Mononuclear cell (primary cell): Measurements from ENCODE around the gene PHETA1. TPM values are rescaled to one million over a fixed set of nuclear protein-coding genes. Genes with fewer than 3 reads are reported as not detected.

Experiments
- H3K27me3 ChIP-seq: 2 replicates; pipeline ENCODE4 v1.6.0; 2011; ENCODE audit warnings: low read length, control low read depth; ENCODE audit not compliant: insufficient read depth
- H3K4me1 ChIP-seq: 2 replicates; pipeline ENCODE4 v1.5.1; 2011; ENCODE audit warnings: mild to moderate bottlenecking, low read length, control low read depth; ENCODE audit not compliant: insufficient read depth
- H3K4me3 ChIP-seq: 2 replicates; pipeline ENCODE4 v1.5.1; 2011; ENCODE audit warnings: mild to moderate bottlenecking, low read length, moderate library complexity
- H3K9me3 ChIP-seq: 2 replicates; pipeline ENCODE4 v1.5.1; 2011; ENCODE audit warnings: low read depth, mild to moderate bottlenecking, control low read depth, low read length
- total RNA-seq: library from RNA; depleted of rRNA; stranded (reverse); fragments of >200 nt; gene quantifications from one replicate; pipeline ENCODE4 v1.2.3, GENCODE V29; 2012

PHETA1 gene
- 2.7 TPM for total RNA-seq

DNA sequence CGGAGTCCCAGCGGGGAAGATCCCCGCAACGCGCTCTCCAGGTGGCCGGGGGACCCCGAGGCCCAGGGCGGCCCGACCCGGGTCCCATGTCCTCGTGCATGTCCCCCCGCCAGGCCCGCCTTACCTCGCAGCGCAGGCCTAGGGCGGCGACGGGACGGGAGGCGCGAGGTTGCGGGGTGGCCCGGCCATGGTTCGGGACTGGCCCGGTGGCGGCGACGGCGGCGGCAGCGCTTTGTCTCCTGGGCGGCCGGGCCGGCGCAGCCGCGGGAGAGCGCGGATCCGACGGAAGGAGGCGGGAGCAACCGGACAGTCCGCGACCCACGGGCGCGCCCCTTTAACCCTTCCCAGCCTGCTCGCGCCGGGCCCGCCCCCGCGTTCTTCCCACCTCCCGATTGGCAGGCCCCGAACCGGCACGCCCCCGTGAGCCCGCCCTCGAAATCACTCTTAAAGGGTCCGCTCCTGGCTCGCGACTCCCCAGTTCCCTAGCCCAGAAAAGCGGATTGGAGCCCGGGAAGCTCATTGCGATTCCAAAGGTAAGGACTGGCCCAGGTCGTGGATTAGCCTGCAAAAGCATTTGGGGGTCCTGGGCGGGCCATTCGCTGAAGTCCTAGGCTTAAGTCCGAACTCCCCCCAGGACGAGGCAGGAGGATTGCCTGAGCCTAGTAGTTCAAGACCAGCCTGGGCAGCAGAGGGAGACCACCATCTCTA is at the start of gene PHETA1:
PHETA1 (minus strand) TSS at position 308 of the 708 bp plus-strand sequence. CDS start 5,668 bp downstream, outside the sequence.
- Histone ChIP-seq H3K9me3 (no peaks in the 10 kb centered on the region), H3K27me3 (no peaks in the 10 kb centered on the region), H3K4me3 (peak within 1 kb of the TSS; percentile 59), H3K4me1 (peaks cover 29% of the 10 kb centered on the region)

DNA sequence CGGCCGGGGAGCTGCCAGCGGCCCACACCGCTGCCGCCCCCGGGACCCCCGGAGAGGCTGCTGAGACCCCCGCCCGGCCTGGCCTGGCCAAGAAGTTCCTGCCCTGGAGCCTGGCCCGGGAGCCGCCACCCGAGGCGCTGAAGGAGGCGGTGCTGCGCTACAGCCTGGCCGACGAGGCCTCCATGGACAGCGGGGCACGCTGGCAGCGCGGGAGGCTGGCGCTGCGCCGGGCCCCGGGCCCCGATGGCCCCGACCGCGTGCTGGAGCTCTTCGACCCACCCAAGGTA is 49.6 kb upstream of the PHETA1 start:
- Histone ChIP-seq H3K9me3 (no peaks in the 10 kb centered on the region), H3K27me3 (no peaks in the 10 kb centered on the region), H3K4me1 (peaks cover 16% of the 10 kb centered on the region), H3K4me3 (no peak overlapping the region)

DNA sequence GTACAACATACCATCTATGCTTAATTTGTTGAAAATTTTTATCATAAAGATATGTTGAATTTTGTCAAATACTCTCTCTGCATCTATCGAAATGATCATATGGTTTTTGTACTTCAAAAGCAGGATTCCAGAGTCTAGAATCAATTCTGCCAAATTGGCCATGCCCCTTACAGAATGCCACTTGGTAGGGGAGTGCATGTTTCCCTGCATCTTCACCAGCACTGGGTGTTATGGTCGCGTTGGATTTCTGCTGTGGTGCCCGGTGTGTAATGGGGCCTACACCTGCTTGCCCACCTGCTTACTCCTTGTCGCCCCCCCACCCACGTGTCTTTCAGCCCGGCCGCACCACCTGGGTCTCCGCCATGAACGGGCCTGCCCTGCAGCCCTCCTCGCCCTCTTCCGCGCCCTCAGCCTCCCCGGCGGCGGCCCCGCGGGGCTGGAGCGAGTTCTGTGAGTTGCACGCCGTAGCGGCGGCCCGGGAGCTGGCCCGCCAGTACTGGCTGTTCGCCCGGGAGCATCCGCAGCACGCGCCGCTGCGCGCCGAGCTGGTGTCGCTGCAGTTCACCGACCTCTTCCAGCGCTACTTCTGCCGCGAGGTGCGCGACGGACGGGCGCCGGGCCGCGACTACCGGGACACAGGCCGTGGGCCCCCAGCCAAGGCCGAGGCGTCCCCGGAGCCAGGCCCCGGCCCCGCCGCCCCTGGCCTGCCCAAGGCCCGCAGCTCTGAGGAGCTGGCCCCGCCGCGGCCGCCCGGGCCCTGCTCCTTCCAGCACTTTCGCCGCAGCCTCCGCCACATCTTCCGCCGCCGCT is 49.1 kb upstream of the PHETA1 start:
- Histone ChIP-seq H3K27me3 (no peaks in the 10 kb centered on the region), H3K4me1 (peaks cover 21% of the 10 kb centered on the region), H3K9me3 (no peaks in the 10 kb centered on the region), H3K4me3 (no peak overlapping the region)

GRCh38 chr12:111417290-111417689 is 48.4 kb upstream of the PHETA1 start:
- Histone ChIP-seq H3K9me3 (no peaks in the 10 kb centered on the region), H3K4me1 (peaks cover 28% of the 10 kb centered on the region), H3K27me3 (no peaks in the 10 kb centered on the region), H3K4me3 (no peak overlapping the region)

- Histone ChIP-seq H3K4me3 (no peak overlapping the region), H3K4me1 (peaks cover 53% of the 10 kb centered on the region), H3K9me3 (no peaks in the 10 kb centered on the region), H3K27me3 (no peaks in the 10 kb centered on the region)
Observed at GRCh38 chr12:111414711-111415252, 45.9 kb upstream of the PHETA1 start.

DNA sequence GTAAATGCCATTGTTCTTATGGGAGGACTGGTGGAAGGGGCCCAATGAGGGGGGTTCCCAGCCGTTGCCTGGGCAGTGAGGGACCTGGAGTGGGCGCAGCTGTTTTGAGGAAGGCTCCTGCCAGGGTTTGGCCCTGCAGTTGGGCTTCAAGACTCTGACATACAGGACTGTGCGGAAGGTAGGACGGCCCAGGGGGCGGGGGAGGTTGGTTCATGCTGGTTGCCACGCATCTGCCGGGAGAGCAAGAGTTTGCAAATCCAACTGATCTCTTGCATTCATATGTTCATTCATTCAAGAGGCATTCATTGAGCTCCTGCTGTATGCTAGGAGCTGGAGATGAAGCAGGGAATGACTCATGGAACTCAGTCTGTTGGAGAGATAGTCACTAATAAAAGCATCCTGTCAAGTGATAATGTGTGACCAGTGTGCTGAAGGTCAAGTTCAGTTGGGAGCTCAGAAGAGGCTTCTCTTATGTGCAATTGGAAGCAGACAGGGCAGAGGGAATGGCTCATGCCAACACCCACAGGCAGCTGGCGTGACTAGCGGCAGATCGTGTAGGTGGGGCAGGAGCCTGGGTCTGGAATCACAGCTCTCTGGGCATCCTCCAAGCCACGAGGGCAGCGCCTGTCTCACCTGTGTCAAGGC is 44.7 kb upstream of the PHETA1 start:
- Histone ChIP-seq H3K4me1 (peaks cover 65% of the 10 kb centered on the region), H3K4me3 (no peak overlapping the region)

GRCh38 chr12:111412830-111413441 is 44.0 kb upstream of the PHETA1 start:
- Histone ChIP-seq H3K4me1 (peaks cover 72% of the 10 kb centered on the region), H3K9me3 (no peaks in the 10 kb centered on the region), H3K4me3 (no peak overlapping the region), H3K27me3 (no peaks in the 10 kb centered on the region)

More for the DNA sequence above, 44.7 kb upstream of the PHETA1 start:
- H3K9me3 ChIP-seq: no peaks in the 10 kb centered on the region
- no peaks in the 10 kb centered on the region for H3K27me3 ChIP-seq

- H3K9me3 ChIP-seq: no peaks in the 10 kb centered on the region
- peaks cover 79% of the 10 kb centered on the region for H3K4me1 ChIP-seq
- no peaks in the 10 kb centered on the region for H3K27me3 ChIP-seq
- no peak overlapping the region for H3K4me3 ChIP-seq
Observed at GRCh38 chr12:111412007-111412829, 43.3 kb upstream of the PHETA1 start.

DNA sequence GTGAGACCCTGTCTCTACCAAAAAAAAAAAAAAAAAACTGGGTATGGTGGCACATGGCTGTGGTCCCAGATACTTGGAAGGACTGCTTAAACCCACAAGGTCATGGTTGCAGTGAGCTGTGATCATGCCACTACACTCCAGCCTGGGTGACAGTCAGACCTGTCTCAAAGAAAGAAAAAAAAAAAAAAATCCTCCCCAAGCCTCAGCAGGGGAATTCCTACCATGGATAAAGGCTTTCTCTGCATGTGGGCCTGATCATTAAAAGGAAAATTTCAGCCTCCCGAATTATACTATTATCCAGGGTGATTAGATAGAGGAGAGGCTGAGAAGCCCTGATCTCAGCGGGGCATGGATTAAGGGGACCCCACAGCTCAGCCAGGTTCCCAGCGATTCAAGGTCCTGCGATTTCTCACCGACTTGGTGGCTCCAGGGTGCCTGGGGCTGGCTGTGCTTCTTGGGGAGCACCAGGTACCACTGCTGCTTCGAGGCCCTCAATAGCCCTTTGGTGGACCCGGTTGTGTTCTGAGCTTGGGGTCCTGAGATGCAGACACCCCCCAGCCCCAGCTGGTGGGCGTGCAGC is 42.4 kb upstream of the PHETA1 start:
- Histone ChIP-seq H3K4me3 (no peak overlapping the region), H3K4me1 (peaks cover 85% of the 10 kb centered on the region), H3K27me3 (no peaks in the 10 kb centered on the region), H3K9me3 (no peaks in the 10 kb centered on the region)

- H3K9me3 ChIP-seq: no peaks in the 10 kb centered on the region
- H3K4me1 ChIP-seq: peaks cover 85% of the 10 kb centered on the region
- no peaks in the 10 kb centered on the region for H3K27me3 ChIP-seq
- H3K4me3 ChIP-seq: no peak overlapping the region
Observed at GRCh38 chr12:111410431-111411184, 41.7 kb upstream of the PHETA1 start.

DNA sequence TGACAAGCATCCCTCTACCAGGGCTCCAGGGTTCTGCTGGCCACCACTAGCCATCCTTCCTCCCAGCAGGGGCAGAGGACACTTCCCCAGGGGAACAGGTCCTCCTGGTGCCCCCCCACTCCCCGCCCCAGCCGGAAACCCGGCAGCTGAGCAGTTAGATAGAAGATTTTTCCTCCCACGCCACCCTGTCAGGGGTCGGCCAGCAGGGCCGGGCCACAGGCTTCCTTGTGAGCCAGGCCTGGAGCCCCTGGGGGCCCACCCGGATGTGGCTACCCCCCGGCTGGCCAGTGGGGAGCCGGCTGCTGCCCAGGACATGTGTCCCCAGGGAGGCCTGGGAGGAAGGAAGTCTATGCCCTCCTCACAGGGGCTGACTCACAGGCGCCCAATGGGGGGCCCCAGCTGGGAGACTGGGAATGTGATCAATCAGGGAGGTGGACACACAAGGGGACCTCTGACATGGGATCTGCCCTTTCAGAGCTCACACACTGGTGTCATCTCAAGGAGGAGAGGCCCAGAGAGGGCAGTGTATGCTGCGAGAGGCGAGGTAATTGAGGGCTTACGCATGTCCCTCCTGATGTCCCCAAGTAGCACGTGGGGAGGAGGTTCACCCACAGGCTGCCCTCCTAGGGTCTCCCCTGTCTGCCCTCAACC is 41.0 kb upstream of the PHETA1 start:
- Histone ChIP-seq H3K27me3 (no peaks in the 10 kb centered on the region), H3K9me3 (no peaks in the 10 kb centered on the region), H3K4me3 (peak overlapping the region; percentile 26), H3K4me1 (peaks cover 84% of the 10 kb centered on the region)

DNA sequence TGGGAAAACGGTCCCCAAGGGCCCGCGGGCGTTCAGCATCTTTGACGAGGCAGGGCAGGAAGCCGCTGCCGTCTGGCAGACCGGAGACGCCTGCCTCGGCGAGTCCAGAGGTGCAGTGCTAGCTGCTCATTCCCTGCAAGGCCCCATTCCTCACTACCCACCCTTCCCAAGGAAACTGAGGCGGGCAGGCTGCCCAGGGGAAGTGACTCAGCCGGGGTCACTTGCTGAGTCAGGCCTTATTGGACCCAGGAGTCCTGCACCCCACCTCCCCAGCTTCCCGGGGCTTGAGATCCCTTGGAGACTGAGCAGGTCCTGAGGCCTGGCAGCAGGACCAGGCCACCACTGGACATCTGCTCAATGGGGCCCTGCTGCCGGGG is 40.5 kb upstream of the PHETA1 start:
- no peaks in the 10 kb centered on the region for H3K9me3 ChIP-seq
- H3K4me3 ChIP-seq: peak overlapping the region; percentile 26
- peaks cover 85% of the 10 kb centered on the region for H3K4me1 ChIP-seq
- H3K27me3 ChIP-seq: no peaks in the 10 kb centered on the region
